GM12872 (cell line): Measurements from ENCODE around the gene HTT.

Experiments used
- TF ChIP-seq, protein P1 (sequence below): IDR thresholded peaks from 3 replicates; pipeline ENCODE4 v1.5.1; 2011; ENCODE audit warnings: low read depth, mild to moderate bottlenecking, low read length, moderate library complexity; ENCODE audit not compliant: insufficient read depth

The HTT gene

GRCh38 chr4:3074078-3074845 lies at the start of gene HTT, which contains the start of gene HTT-AS:
Gene HTT (plus strand): TSS chr4:3074681. CDS start chr4:3074826, 145 bp downstream.
Gene HTT-AS (minus strand): TSS chr4:3074538.
- TF ChIP-seq, protein P1, sequence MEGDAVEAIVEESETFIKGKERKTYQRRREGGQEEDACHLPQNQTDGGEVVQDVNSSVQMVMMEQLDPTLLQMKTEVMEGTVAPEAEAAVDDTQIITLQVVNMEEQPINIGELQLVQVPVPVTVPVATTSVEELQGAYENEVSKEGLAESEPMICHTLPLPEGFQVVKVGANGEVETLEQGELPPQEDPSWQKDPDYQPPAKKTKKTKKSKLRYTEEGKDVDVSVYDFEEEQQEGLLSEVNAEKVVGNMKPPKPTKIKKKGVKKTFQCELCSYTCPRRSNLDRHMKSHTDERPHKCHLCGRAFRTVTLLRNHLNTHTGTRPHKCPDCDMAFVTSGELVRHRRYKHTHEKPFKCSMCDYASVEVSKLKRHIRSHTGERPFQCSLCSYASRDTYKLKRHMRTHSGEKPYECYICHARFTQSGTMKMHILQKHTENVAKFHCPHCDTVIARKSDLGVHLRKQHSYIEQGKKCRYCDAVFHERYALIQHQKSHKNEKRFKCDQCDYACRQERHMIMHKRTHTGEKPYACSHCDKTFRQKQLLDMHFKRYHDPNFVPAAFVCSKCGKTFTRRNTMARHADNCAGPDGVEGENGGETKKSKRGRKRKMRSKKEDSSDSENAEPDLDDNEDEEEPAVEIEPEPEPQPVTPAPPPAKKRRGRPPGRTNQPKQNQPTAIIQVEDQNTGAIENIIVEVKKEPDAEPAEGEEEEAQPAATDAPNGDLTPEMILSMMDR: no peak

- TF ChIP-seq, protein P1: no peak
Measured at GRCh38 chr4:3025881-3026280, 48.6 kb upstream of the HTT start.

- TF ChIP-seq, protein P1: no peak
Measured at GRCh38 chr4:3026540-3026939, 47.9 kb upstream of the HTT start.

DNA sequence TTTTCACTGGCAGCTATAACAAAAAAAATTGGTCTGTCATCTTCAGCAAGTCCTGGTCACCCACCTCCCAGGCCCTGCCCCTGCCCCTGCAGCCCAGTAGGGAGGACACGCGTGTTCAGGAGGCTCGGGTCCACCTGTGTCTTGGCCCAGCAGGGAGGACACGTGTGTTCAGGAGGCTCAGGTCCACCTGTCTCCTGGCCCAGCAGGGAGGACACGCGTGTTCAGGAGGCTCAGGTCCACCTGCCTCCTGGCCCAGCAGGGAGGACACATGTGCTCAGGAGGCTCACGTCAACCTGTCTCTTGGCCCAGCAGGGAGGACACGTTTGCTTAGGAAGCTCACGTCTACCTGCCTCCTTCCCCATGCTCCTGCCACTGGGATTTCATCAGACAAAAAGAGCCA lies 45.0 kb upstream of the HTT start:
- TF ChIP-seq, protein P1: no peak

- TF ChIP-seq, protein P1: no peak
Measured at GRCh38 chr4:3030566-3031356, 43.7 kb upstream of the HTT start.

DNA sequence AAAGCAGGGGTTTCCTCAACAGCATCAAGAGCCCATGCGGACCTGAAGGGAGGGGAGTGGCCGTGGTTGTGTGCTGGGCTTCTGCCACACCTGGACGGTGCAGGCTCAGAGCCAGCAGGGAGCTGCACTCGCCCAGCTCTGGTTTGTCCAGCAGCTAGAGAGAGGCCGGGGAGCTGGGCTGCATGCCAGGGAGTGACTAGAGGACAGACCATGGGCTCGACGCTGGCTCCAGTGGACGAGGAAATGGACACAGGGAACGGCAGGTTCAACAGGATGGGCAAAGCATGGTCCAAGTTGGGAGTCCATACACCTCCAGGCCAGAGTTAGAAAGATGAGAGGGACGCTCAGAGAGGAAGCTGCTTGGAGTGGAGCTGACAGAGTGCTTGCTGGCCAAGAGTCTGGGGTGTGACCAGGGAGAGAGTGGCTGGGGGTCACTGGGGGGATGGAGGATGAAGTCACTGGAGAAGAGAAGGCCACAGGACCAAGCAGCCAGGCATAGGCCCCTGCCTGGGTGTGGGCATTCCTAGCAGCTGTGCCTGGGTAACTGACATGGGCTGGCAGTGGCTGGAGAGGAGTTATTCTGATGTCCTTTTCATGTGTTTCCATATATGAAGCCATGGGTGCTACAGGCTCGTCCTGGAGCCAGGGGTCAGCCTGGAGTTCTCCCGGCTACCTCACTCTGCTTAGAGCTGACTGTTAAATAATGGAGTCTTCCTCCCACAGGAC lies 43.0 kb upstream of the HTT start:
- TF ChIP-seq, protein P1: no peak

GRCh38 chr4:3034231-3034630 lies 40.2 kb upstream of the HTT start:
- TF ChIP-seq, protein P1: no peak
